H1 (cell line): ENCODE measurements around the gene KIAA1328. TPM values are rescaled to one million over a fixed set of nuclear protein-coding genes. Genes with fewer than 3 reads are reported as not detected.

Source experiments
- CTCF ChIA-PET: fragments of 300-600 bp; sonication (Branson Sonifier 250); formaldehyde crosslinking; loops from one replicate; lab custom pipeline; 2021; ENCODE audit not compliant: partially characterized antibody; lab: Charles Lee
- POLR2A ChIA-PET: fragments of 300-600 bp; sonication (Branson Sonifier 250); formaldehyde crosslinking; loops from one replicate; lab custom pipeline; 2021; ENCODE audit warnings: inconsistent platforms; ENCODE audit not compliant: partially characterized antibody; lab: Charles Lee
- DNase-seq, 2 experiments: peaks; one replicate each; pipeline versions ENCODE4 v3.0.0 to v3.0.0-alpha.2; 2010 to 2022; ENCODE audit warnings: low spot score in 2 of 2, low read depth in 1 of 2, mixed read lengths in 1 of 2
- FAIRE-seq: peaks from 2 replicates; lab custom pipeline; 2011; peaks lifted over from hg19 to GRCh38; lab: Jason Lieb, UNC
- H2AFZ ChIP-seq: 2 replicates; pipeline ENCODE4 v1.8.1; 2012; ENCODE audit warnings: low read length, inconsistent platforms
- H2AK5ac ChIP-seq: 2 replicates; pipeline ENCODE4 v1.6.1; 2013; ENCODE audit warnings: low read depth, low read length
- H2BK120ac ChIP-seq: replicated peaks from 2 replicates; pipeline ENCODE3; 2013; ENCODE audit warnings: low read depth, low read length, inconsistent platforms
- H2BK12ac ChIP-seq: 2 replicates; pipeline ENCODE4 v1.6.1; 2013; ENCODE audit warnings: low read depth, low read length
- H2BK15ac ChIP-seq: 2 replicates; pipeline ENCODE4 v1.6.1; 2013; ENCODE audit warnings: low read length
- H2BK20ac ChIP-seq: 2 replicates; pipeline ENCODE4 v1.6.1; 2013; ENCODE audit warnings: low read length
- H2BK5ac ChIP-seq: 2 replicates; pipeline ENCODE4 v1.6.1; 2013; ENCODE audit warnings: low read depth, low read length
- H3K14ac ChIP-seq: 2 replicates; pipeline ENCODE4 v1.6.1; 2013; ENCODE audit warnings: inconsistent platforms; ENCODE audit not compliant: insufficient read length
- H3K18ac ChIP-seq: 2 replicates; pipeline ENCODE4 v1.6.1; 2013; ENCODE audit warnings: low read length; ENCODE audit errors: extremely low read depth
- H3K23ac ChIP-seq: 2 replicates; pipeline ENCODE4 v1.6.1; 2013; ENCODE audit warnings: inconsistent platforms; ENCODE audit not compliant: insufficient read length
- H3K23me2 ChIP-seq: 2 replicates; pipeline ENCODE4 v1.6.1; 2013; ENCODE audit warnings: low read depth, low read length
- H3K27ac ChIP-seq: 2 replicates; pipeline ENCODE4 v1.6.1; 2011; ENCODE audit warnings: low read depth, low read length, inconsistent platforms
- H3K27me3 ChIP-seq, 4 experiments: replicated peaks in 1 of 4; 1 replicate in 1 of 4; 2 replicates in 3 of 4; pipeline versions ENCODE4 v1.6.1 to v1.8.1; 2011 to 2013; ENCODE audit warnings: low read length in 3 of 4, mild to moderate bottlenecking in 3 of 4, inconsistent platforms in 2 of 4, mixed read lengths in 2 of 4, moderate library complexity in 1 of 4; ENCODE audit not compliant: control insufficient read depth in 3 of 4, insufficient read depth in 3 of 4; ENCODE audit errors: extremely low read depth in 1 of 4
- H3K36me3 ChIP-seq, 4 experiments: 2 replicates each; pipeline versions ENCODE4 v1.6.1 to v1.8.1; 2011 to 2013; ENCODE audit warnings: mild to moderate bottlenecking in 4 of 4, low read length in 3 of 4, moderate library complexity in 2 of 4, control low read depth in 1 of 4, inconsistent platforms in 1 of 4; ENCODE audit not compliant: insufficient read depth in 4 of 4, control insufficient read depth in 2 of 4
- H3K4ac ChIP-seq: replicated peaks from 2 replicates; pipeline ENCODE3; 2013; ENCODE audit warnings: low read length, low read depth, mixed read lengths, inconsistent platforms; ENCODE audit not compliant: insufficient read length
- H3K4me1 ChIP-seq, 4 experiments: replicated peaks in 1 of 4; 1 replicate in 1 of 4; 2 replicates in 3 of 4; pipeline versions ENCODE4 v1.6.1 to v1.8.1; 2011 to 2013; ENCODE audit warnings: low read length in 3 of 4, inconsistent platforms in 2 of 4, mixed read lengths in 1 of 4; ENCODE audit not compliant: insufficient read depth in 4 of 4, control insufficient read depth in 3 of 4
- H3K4me2 ChIP-seq, 2 experiments: 2 replicates each; pipeline versions ENCODE4 v1.6.1 to v1.8.1; 2011 to 2013; ENCODE audit warnings: low read depth in 2 of 2, low read length in 2 of 2, control low read depth in 1 of 2, inconsistent platforms in 1 of 2, mild to moderate bottlenecking in 1 of 2; ENCODE audit not compliant: insufficient read depth in 1 of 2
- H3K4me3 ChIP-seq, 4 experiments: fragments of 200-600, 300-600 bp in 1 of 4; sonication (generic), shearing (Covaris generic), sonication (Bioruptor Twin) in 1 of 4; 2 replicates each; pipeline versions ENCODE4 v1.5.1 to v1.8.1; 2011 to 2016; ENCODE audit warnings: low read length in 4 of 4, low read depth in 3 of 4, control low read depth in 2 of 4, inconsistent platforms in 2 of 4, mild to moderate bottlenecking in 2 of 4, mixed read lengths in 1 of 4, moderate library complexity in 1 of 4; ENCODE audit not compliant: insufficient read depth in 2 of 4; ENCODE audit errors: extremely low read depth in 1 of 4
- H3K56ac ChIP-seq: replicated peaks from 2 replicates; pipeline ENCODE3; 2013; ENCODE audit warnings: low read depth, mild to moderate bottlenecking, mixed read lengths, low read length, inconsistent platforms; ENCODE audit not compliant: insufficient read length
- H3K79me1 ChIP-seq: 2 replicates; pipeline ENCODE4 v1.6.1; 2013; ENCODE audit warnings: low read depth, low read length, control low read depth
- H3K79me2 ChIP-seq, 2 experiments: 2 replicates each; pipeline versions ENCODE4 v1.6.1 to v1.8.1; 2012 to 2013; ENCODE audit warnings: low read length in 2 of 2, mild to moderate bottlenecking in 2 of 2, inconsistent platforms in 1 of 2; ENCODE audit not compliant: insufficient read depth in 2 of 2, control insufficient read depth in 1 of 2
- H3K9ac ChIP-seq, 4 experiments: replicated peaks in 1 of 4; 1 replicate in 1 of 4; 2 replicates in 3 of 4; pipeline versions ENCODE4 v1.6.1 to v1.8.1; 2011 to 2013; ENCODE audit warnings: low read depth in 3 of 4, low read length in 3 of 4, control low read depth in 2 of 4, mild to moderate bottlenecking in 2 of 4, moderate library complexity in 2 of 4, inconsistent platforms in 1 of 4; ENCODE audit errors: extremely low read depth in 1 of 4
- H3K9me3 ChIP-seq, 2 experiments: 2 replicates each; pipeline versions ENCODE4 v1.6.1 to v1.8.1; 2012 to 2013; ENCODE audit warnings: mild to moderate bottlenecking in 2 of 2, moderate library complexity in 2 of 2, control low read depth in 1 of 2, inconsistent platforms in 1 of 2, low read depth in 1 of 2, low read length in 1 of 2, mixed read lengths in 1 of 2; ENCODE audit not compliant: insufficient read depth in 2 of 2
- H4K20me1 ChIP-seq, 2 experiments: replicated peaks in 1 of 2; 2 replicates each; pipeline versions ENCODE3 to v1.8.1; 2011 to 2013; ENCODE audit warnings: inconsistent platforms in 2 of 2, low read length in 2 of 2, mild to moderate bottlenecking in 1 of 2; ENCODE audit not compliant: insufficient read depth in 2 of 2, control insufficient read depth in 1 of 2
- H4K5ac ChIP-seq: 2 replicates; pipeline ENCODE4 v1.6.1; 2013; ENCODE audit warnings: low read length, low read depth, mixed read lengths, inconsistent platforms; ENCODE audit not compliant: insufficient read length
- H4K8ac ChIP-seq: 2 replicates; pipeline ENCODE4 v1.8.0; 2013; ENCODE audit warnings: mild to moderate bottlenecking, moderate library complexity, low read length, inconsistent platforms; ENCODE audit not compliant: insufficient read depth; ENCODE audit errors: extremely low read depth
- H4K91ac ChIP-seq: replicated peaks from 2 replicates; pipeline ENCODE3; 2013; ENCODE audit warnings: low read length, mixed read lengths, inconsistent platforms; ENCODE audit not compliant: insufficient read length
- E2F6 ChIP-seq: IDR thresholded peaks from 2 replicates; pipeline ENCODE4 v1.6.1; 2012; ENCODE audit warnings: inconsistent platforms
- GABPA ChIP-seq: IDR thresholded peaks from 2 replicates; pipeline ENCODE4 v1.6.1; 2011; ENCODE audit warnings: mild to moderate bottlenecking, low read length, moderate library complexity, borderline replicate concordance; ENCODE audit not compliant: insufficient read depth
- NRF1 ChIP-seq: IDR thresholded peaks from 2 replicates; pipeline ENCODE4 v1.6.1; 2011; ENCODE audit warnings: mild to moderate bottlenecking, low read depth, low read length, improper control_type of control experiment
- POLR2AphosphoS5 ChIP-seq: IDR thresholded peaks from 2 replicates; pipeline ENCODE4 v1.6.1; 2011; ENCODE audit warnings: low read depth, low read length
- TEAD4 ChIP-seq: IDR thresholded peaks from 2 replicates; pipeline ENCODE4 v1.6.1; 2012; ENCODE audit warnings: low read depth, low read length, inconsistent platforms, mixed read lengths
- WGBS, 2 experiments: shearing (Covaris generic) in 1 of 2; methylation state at CpG; one replicate each; pipeline versions ENCODE4 v1.1.6 to v1.1.7; 2013 to 2015; ENCODE audit warnings: low lambda C conversion rate in 2 of 2, mixed read lengths in 2 of 2, inconsistent platforms in 1 of 2, low coverage in 1 of 2, missing lambda C conversion rate in 1 of 2; ENCODE audit not compliant: insufficient replicate concordance in 2 of 2, insufficient coverage in 1 of 2, insufficient read length in 1 of 2; ENCODE audit errors: extremely low coverage in 1 of 2, missing lambda C conversion rate in 1 of 2; 5-methylcytosine and 5-hydroxymethylcytosine counted together
- polyA plus RNA-seq, 7 experiments: library from polyadenylated mRNA; depleted of rRNA in 3 of 7; stranded (reverse) in 5 of 7; unstranded in 2 of 7; fragments of >200 nt in 5 of 7; fragments of 200-250 nt in 2 of 7; gene quantifications; 1 replicate in 5 of 7; 2 replicates in 1 of 7; 4 replicates in 1 of 7; pipeline versions ENCODE4 v1.2.1 to v1.2.3, GENCODE V29; 2011 to 2013; ENCODE audit warnings: missing spikeins in 2 of 7, mixed read lengths in 2 of 7
- total RNA-seq: library from RNA; stranded (reverse); fragmentation: NEBNext Ultra II Directional; extraction: Animal tissue kit (Norgen Biotek cat#: 25700); gene quantifications from 2 replicates; pipeline ENCODE4 v1.2.1, GENCODE V29; 2021

Gene KIAA1328
- total and polyA plus RNA-seq, 2 of the 8 experiments (the other 6 are each of a cell fraction or from before 2014, with no cell fraction given), result 2.6 to 5.7 TPM

GRCh38 chr18:36814994-36815393 is 13.9 kb upstream of the KIAA1328 start:
- Histone ChIP-seq H3K79me2 (no peaks in the 10 kb centered on the region), H3K27me3 (no peaks in the 10 kb centered on the region), H3K4ac (no peak overlapping the region), H3K14ac (no peak overlapping the region), H2BK5ac (no peak overlapping the region), H2BK20ac (no peak overlapping the region), H3K4me3 (no peak overlapping the region), H3K4me2 (no peak overlapping the region), H3K36me3 (peaks cover 6 to 47% (median 19%) of the 10 kb centered on the region in 4 experiments; a peak in 7 of 8 replicates), H3K18ac (no peak overlapping the region), H3K23ac (no peak overlapping the region), H3K9ac (no peak overlapping the region), H4K20me1 (no peaks in the 10 kb centered on the region), H3K23me2 (no peaks in the 10 kb centered on the region), H3K9me3 (no peaks in the 10 kb centered on the region), H4K8ac (no peak overlapping the region), H2AFZ (no peak overlapping the region), H4K91ac (no peak overlapping the region), H2BK15ac (no peak overlapping the region), H3K4me1 (no peaks in the 10 kb centered on the region), H2BK120ac (no peak overlapping the region), H4K5ac (no peak overlapping the region), H2AK5ac (no peak overlapping the region), H2BK12ac (no peak overlapping the region), H3K56ac (no peak overlapping the region), H3K27ac (no peak overlapping the region), H3K79me1 (no peaks in the 10 kb centered on the region; the same call in 1 of the 2 replicates)
- CTCF ChIA-PET, result interaction anchor here (0.9 to 1.1 kb wide), 2 partner anchors 8 to 46 kb away, joined by 3 to 4 read pairs; no protein-coding TSS in a partner anchor
- POLR2A ChIA-PET, result no interaction called here
- FAIRE-seq (no peak), DNase-seq (no peak)
- no peak for TF ChIP-seq NRF1
- no peak for TF ChIP-seq POLR2AphosphoS5
- no peak for TF ChIP-seq TEAD4
- no peak for TF ChIP-seq GABPA
- no peak for TF ChIP-seq E2F6
- WGBS, 2 experiments, result 63% methylated on average over 1 of the region's 1 CpG; no CpG with 5 or more reads in 1 of the 2 experiments
